SK-N-SH (cell line): Measurements from ENCODE around the gene CFAP65. TPM values are rescaled to one million over a fixed set of nuclear protein-coding genes. Genes with fewer than 3 reads are reported as not detected.

Experiments
- CTCF ChIA-PET: fragments of 300-600, 350-600 bp; formaldehyde crosslinking; extraction: SDS; loops from one replicate; lab custom pipeline; 2021; lab: Yijun Ruan, JAX
- POLR2A ChIA-PET: fragments of 350-600 bp; sonication (Branson Sonifier 250); formaldehyde crosslinking; extraction: SDS; loops from one replicate; lab custom pipeline; 2020; ENCODE audit warnings: antibody characterized with exemption, inconsistent platforms; lab: Yijun Ruan, JAX
- DNase-seq: peaks from one replicate; pipeline ENCODE4 v3.0.0; 2012
- H2AFZ ChIP-seq: fragments of 200-600 bp; sonication (generic); 2 replicates; pipeline ENCODE4 v1.8.1; 2016; ENCODE audit warnings: antibody characterized with exemption, mild to moderate bottlenecking, low read depth
- H3F3A ChIP-seq: fragments of 200-600 bp; sonication (generic); replicated peaks from 2 replicates; pipeline ENCODE3; 2016; ENCODE audit warnings: antibody characterized with exemption, mild to moderate bottlenecking; ENCODE audit not compliant: insufficient read depth
- H3K27ac ChIP-seq, 2 experiments: fragments of 200-500 bp in 1 of 2; fragments of 200-600 bp in 1 of 2; sonication (Bioruptor generic) in 1 of 2; sonication (generic), shearing (Covaris generic) in 1 of 2; 2 replicates each; pipeline versions ENCODE4 v1.5.1 to v1.6.1; 2014 to 2016; ENCODE audit warnings: low read depth in 2 of 2, inconsistent platforms in 1 of 2, low read length in 1 of 2, mild to moderate bottlenecking in 1 of 2, mixed read lengths in 1 of 2
- H3K27me3 ChIP-seq: fragments of 200-600 bp; sonication (generic), shearing (Covaris generic); 2 replicates; pipeline ENCODE4 v1.6.1; 2016; ENCODE audit warnings: mixed run types; ENCODE audit not compliant: insufficient read depth
- H3K36me3 ChIP-seq, 2 experiments: fragments of 200-500 bp in 1 of 2; fragments of 200-600 bp in 1 of 2; sonication (Bioruptor generic) in 1 of 2; sonication (generic) in 1 of 2; replicated peaks in 1 of 2; 2 replicates each; pipeline versions ENCODE3 to v1.5.1; 2014 to 2016; ENCODE audit warnings: low read length in 1 of 2, mild to moderate bottlenecking in 1 of 2; ENCODE audit not compliant: insufficient read depth in 2 of 2, control insufficient read depth in 1 of 2
- H3K4me1 ChIP-seq, 2 experiments: fragments of 200-500 bp in 1 of 2; fragments of 200-600 bp in 1 of 2; sonication (Bioruptor generic) in 1 of 2; sonication (generic), shearing (Covaris generic) in 1 of 2; 2 replicates each; pipeline versions ENCODE4 v1.5.1 to v1.6.1; 2014 to 2016; ENCODE audit warnings: low read depth in 1 of 2, low read length in 1 of 2, mixed run types in 1 of 2; ENCODE audit not compliant: insufficient read depth in 2 of 2, control insufficient read depth in 1 of 2
- H3K4me2 ChIP-seq: fragments of 200-600 bp; sonication (generic), shearing (Covaris generic); 2 replicates; pipeline ENCODE4 v1.6.1; 2017; ENCODE audit warnings: mixed run types
- H3K4me3 ChIP-seq, 2 experiments: fragments of 200-500 bp in 1 of 2; fragments of 200-600 bp in 1 of 2; sonication (Bioruptor generic) in 1 of 2; sonication (generic), shearing (Covaris generic) in 1 of 2; 2 replicates each; pipeline versions ENCODE4 v1.5.1 to v1.8.1; 2014 to 2016; ENCODE audit warnings: low read depth in 2 of 2, inconsistent platforms in 1 of 2, low read length in 1 of 2, mild to moderate bottlenecking in 1 of 2, mixed read lengths in 1 of 2, moderate library complexity in 1 of 2
- H3K79me2 ChIP-seq: fragments of 200-600 bp; sonication (generic); 2 replicates; pipeline ENCODE4 v1.8.1; 2017; ENCODE audit warnings: mild to moderate bottlenecking; ENCODE audit not compliant: insufficient read depth
- H3K9ac ChIP-seq: fragments of 200-600 bp; sonication (generic); 2 replicates; pipeline ENCODE4 v1.6.1; 2017; ENCODE audit warnings: mixed run types
- H3K9me2 ChIP-seq: fragments of 200-600 bp; sonication (generic); 2 replicates; pipeline ENCODE4 v1.6.1; 2017; ENCODE audit warnings: mixed run types
- H3K9me3 ChIP-seq: fragments of 200-600 bp; sonication (generic); 2 replicates; pipeline ENCODE4 v1.6.1; 2017; ENCODE audit warnings: mixed run types, mild to moderate bottlenecking, moderate library complexity
- H4K20me1 ChIP-seq: fragments of 200-600 bp; sonication (generic); 2 replicates; pipeline ENCODE4 v1.6.1; 2017; ENCODE audit warnings: mild to moderate bottlenecking, mixed run types; ENCODE audit not compliant: insufficient read depth
- CHD2 ChIP-seq: fragments of 150-350 bp; IDR thresholded peaks from 2 replicates; pipeline ENCODE4 v1.6.1; 2018; ENCODE audit warnings: low read length; ENCODE audit not compliant: partially characterized antibody
- CTCF ChIP-seq: fragments of 200-600 bp; sonication (generic); IDR thresholded peaks from 2 replicates; pipeline ENCODE4 v1.6.1; 2017; ENCODE audit warnings: antibody characterized with exemption, mild to moderate bottlenecking, moderate library complexity
- GATA2 ChIP-seq: sonication (generic); formaldehyde crosslinking; IDR thresholded peaks from 2 replicates; pipeline ENCODE4 v1.5.0; 2020; ENCODE audit warnings: mild to moderate bottlenecking, missing genetic modification reagents
- IRF3 ChIP-seq: fragments of 150-350 bp; IDR thresholded peaks from 2 replicates; pipeline ENCODE4 v1.6.1; 2016; ENCODE audit warnings: mild to moderate bottlenecking, low read depth, low read length
- JUND ChIP-seq: IDR thresholded peaks from 2 replicates; pipeline ENCODE4 v1.4.0; 2012
- NFIC ChIP-seq: IDR thresholded peaks from 2 replicates; pipeline ENCODE4 v1.4.0; 2012; ENCODE audit warnings: borderline replicate concordance
- NRF1 ChIP-seq: IDR thresholded peaks from 2 replicates; pipeline ENCODE4 v1.6.1; 2012; ENCODE audit warnings: low read depth, mild to moderate bottlenecking, low read length
- PBX3 ChIP-seq: IDR thresholded peaks from 2 replicates; pipeline ENCODE4; 2012
- POLR2AphosphoS5 ChIP-seq: IDR thresholded peaks from 2 replicates; pipeline ENCODE4 v1.6.1; 2012; ENCODE audit warnings: low read depth, low read length
- RCOR1 ChIP-seq: fragments of 150-350 bp; IDR thresholded peaks from 2 replicates; pipeline ENCODE4 v1.6.1; 2017; ENCODE audit warnings: antibody characterized with exemption, low read length
- REST ChIP-seq: IDR thresholded peaks from 2 replicates; pipeline ENCODE4 v1.6.1; 2012; ENCODE audit warnings: mild to moderate bottlenecking, low read depth, low read length, moderate library complexity
- RFX5 ChIP-seq: IDR thresholded peaks from 2 replicates; pipeline ENCODE4 v1.6.1; 2012; ENCODE audit warnings: mild to moderate bottlenecking, improper control_type of control experiment, low read length
- TAF1 ChIP-seq: IDR thresholded peaks from 2 replicates; pipeline ENCODE4 v1.6.1; 2012; ENCODE audit warnings: low read depth, mild to moderate bottlenecking, low read length, moderate library complexity, borderline replicate concordance
- TCF12 ChIP-seq: IDR thresholded peaks from 2 replicates; pipeline ENCODE4 v1.4.0; 2012
- YY1 ChIP-seq: IDR thresholded peaks from 2 replicates; pipeline ENCODE4 v1.4.0; 2012; ENCODE audit warnings: low read depth, mild to moderate bottlenecking
- ZBTB33 ChIP-seq: IDR thresholded peaks from 2 replicates; pipeline ENCODE4 v1.4.0; 2012; ENCODE audit warnings: low read depth, borderline replicate concordance
- WGBS: methylation state at CpG from one replicate; pipeline ENCODE4 v1.1.6; 2017; ENCODE audit warnings: low lambda C conversion rate; 5-methylcytosine and 5-hydroxymethylcytosine counted together
- polyA plus RNA-seq, 3 experiments: library from polyadenylated mRNA; depleted of rRNA; stranded (reverse); fragments of >200 nt; gene quantifications; 2 replicates each; pipeline ENCODE4 v1.2.3, GENCODE V29; 2012

Gene CFAP65
- polyA plus RNA-seq, 1 of the 3 experiments (the other 2 are of a cell fraction), result 0.95 TPM

- TF ChIP-seq ZBTB33 (no peak), JUND (no peak), REST (no peak), NFIC (no peak), TCF12 (no peak), GATA2 (CRISPR knock-in tag) (no peak), RFX5 (no peak)
- Histone ChIP-seq H3K9me2 (no peaks in the 10 kb centered on the region), H4K20me1 (no peaks in the 10 kb centered on the region), H3K4me2 (no peak overlapping the region), H3K9me3 (no peaks in the 10 kb centered on the region), H3K27ac (no peak overlapping the region; a peak in 1 of 4 replicates), H3F3A (no peaks in the 10 kb centered on the region), H3K9ac (no peak overlapping the region), H3K27me3 (peaks cover 28% of the 10 kb centered on the region), H3K36me3 (no peaks in the 10 kb centered on the region), H3K4me1 (peaks cover 0 to 48% of the 10 kb centered on the region in 2 experiments; a peak in 1 of 4 replicates), H3K4me3 (no peak overlapping the region), H2AFZ (no peak overlapping the region), H3K79me2 (no peaks in the 10 kb centered on the region)
- 80% methylated on average over 9 of the region's 10 CpGs for WGBS
- no peak for DNase-seq
- CTCF ChIA-PET, result interaction anchor here (0.6 to 20.3 kb wide), 12 partner anchors 9 to 141 kb away, joined by 3 to 258 read pairs (median 6); partner anchors contain the start of genes IHH and NHEJ1
- POLR2A ChIA-PET, result interaction anchor here (0.7 to 1.0 kb wide), 3 partner anchors 16 to 22 kb away, joined by 3 read pairs; no protein-coding TSS in a partner anchor
Observed at GRCh38 chr2:219018726-219019125, 22.6 kb downstream of the CFAP65 start.

GRCh38 chr2:219018286-219018685 is 23.0 kb downstream of the CFAP65 start:
- H3K27ac ChIP-seq, result no peak overlapping the region; a peak in 1 of 4 replicates
- TF ChIP-seq CHD2 (no peak), RFX5 (no peak), NRF1 (no peak), YY1 (no peak), TCF12 (no peak), POLR2AphosphoS5 (no peak), CTCF (no peak), IRF3 (no peak), PBX3 (no peak), GATA2 (CRISPR knock-in tag) (no peak), NFIC (no peak), TAF1 (no peak), RCOR1 (no peak)
- H3K79me2 ChIP-seq, result no peaks in the 10 kb centered on the region
- no peak overlapping the region for H3K4me3 ChIP-seq
- H3K9me2 ChIP-seq, result no peaks in the 10 kb centered on the region
- no peaks in the 10 kb centered on the region for H3K9me3 ChIP-seq
- no peaks in the 10 kb centered on the region for H3K36me3 ChIP-seq
- H4K20me1 ChIP-seq, result no peaks in the 10 kb centered on the region
- peaks cover 0 to 48% of the 10 kb centered on the region in 2 experiments; a peak in 1 of 4 replicates for H3K4me1 ChIP-seq
- 60% methylated on average over 7 of the region's 7 CpGs for WGBS
- H2AFZ ChIP-seq, result no peak overlapping the region
- H3F3A ChIP-seq, result no peaks in the 10 kb centered on the region
- no peak overlapping the region for H3K4me2 ChIP-seq
- ChIA-PET POLR2A (interaction anchor here (1.0 kb wide), 2 partner anchors 16 to 22 kb away, joined by 3 read pairs; no protein-coding TSS in a partner anchor), CTCF (interaction anchor here (0.7 to 20.3 kb wide), 10 partner anchors 9 to 141 kb away, joined by 3 to 258 read pairs (median 6); partner anchors contain the start of gene NHEJ1)
- H3K9ac ChIP-seq, result no peak overlapping the region
- peaks cover 28% of the 10 kb centered on the region for H3K27me3 ChIP-seq
- DNase-seq, result no peak
